Mesenchymal stem cell (in vitro differentiated cells and primary cell): ENCODE data around the gene MAP3K20.
A peak's percentile ranks its signal among the peaks of the same experiment; 100 is the strongest.

Experiments
- DNase-seq: peaks from one replicate; pipeline ENCODE4 v3.0.0-alpha.2; 2013
- H2AFZ ChIP-seq: one replicate; pipeline ENCODE4 v1.6.1; 2013; ENCODE audit warnings: low read depth, mild to moderate bottlenecking, control low read depth, inconsistent platforms, low read length, moderate library complexity
- H2AK5ac ChIP-seq: 2 replicates; pipeline ENCODE4 v1.6.1; 2013; ENCODE audit warnings: low read length, moderate library complexity, mild to moderate bottlenecking, inconsistent platforms; ENCODE audit not compliant: severe bottlenecking
- H2BK120ac ChIP-seq: one replicate; pipeline ENCODE4 v1.6.1; 2013; ENCODE audit warnings: low read depth, mild to moderate bottlenecking, inconsistent platforms, low read length, moderate library complexity
- H2BK12ac ChIP-seq, 2 experiments: one replicate each; pipeline ENCODE4 v1.6.1; 2013; ENCODE audit warnings: inconsistent platforms in 2 of 2, low read length in 2 of 2, mild to moderate bottlenecking in 2 of 2, moderate library complexity in 2 of 2, control low read depth in 1 of 2
- H2BK15ac ChIP-seq: one replicate; pipeline ENCODE4 v1.6.1; 2013; ENCODE audit warnings: mild to moderate bottlenecking, low read depth, inconsistent platforms; ENCODE audit not compliant: poor library complexity, severe bottlenecking
- H2BK5ac ChIP-seq: 2 replicates; pipeline ENCODE4 v1.6.1; 2013; ENCODE audit warnings: low read depth, mild to moderate bottlenecking, low read length, control low read depth, inconsistent platforms; ENCODE audit not compliant: poor library complexity, severe bottlenecking
- H3K14ac ChIP-seq, 2 experiments: one replicate each; pipeline ENCODE4 v1.6.1; 2013; ENCODE audit warnings: inconsistent platforms in 2 of 2, low read length in 2 of 2, control low read depth in 1 of 2, mild to moderate bottlenecking in 1 of 2, moderate library complexity in 1 of 2
- H3K18ac ChIP-seq, 2 experiments: one replicate each; pipeline ENCODE4 v1.6.1; 2013; ENCODE audit warnings: inconsistent platforms in 2 of 2, low read length in 2 of 2, control low read depth in 1 of 2, low read depth in 1 of 2, mild to moderate bottlenecking in 1 of 2
- H3K23ac ChIP-seq, 2 experiments: one replicate each; pipeline ENCODE4 v1.6.1; 2013; ENCODE audit warnings: inconsistent platforms in 2 of 2, low read length in 2 of 2, mild to moderate bottlenecking in 2 of 2, moderate library complexity in 2 of 2, control low read depth in 1 of 2
- H3K27ac ChIP-seq: 2 replicates; pipeline ENCODE4 v1.5.1; 2013; ENCODE audit warnings: mild to moderate bottlenecking, moderate library complexity, low read length, control low read depth, inconsistent platforms; ENCODE audit not compliant: poor library complexity, severe bottlenecking
- H3K27me3 ChIP-seq, 2 experiments: 2 replicates each; pipeline versions ENCODE4 v1.6.1 to v1.7.0; 2013; ENCODE audit warnings: low read length in 2 of 2, mild to moderate bottlenecking in 2 of 2, moderate library complexity in 2 of 2, control low read depth in 1 of 2, inconsistent platforms in 1 of 2; ENCODE audit not compliant: control insufficient read depth in 1 of 2, insufficient read depth in 1 of 2
- H3K36me3 ChIP-seq, 2 experiments: 2 replicates each; pipeline versions ENCODE4 v1.6.1 to v1.7.0; 2013; ENCODE audit warnings: low read length in 2 of 2, control low read depth in 1 of 2, inconsistent platforms in 1 of 2, low read depth in 1 of 2, mild to moderate bottlenecking in 1 of 2; ENCODE audit not compliant: insufficient read depth in 2 of 2, control insufficient read depth in 1 of 2
- H3K4ac ChIP-seq, 2 experiments: one replicate each; pipeline ENCODE4 v1.6.1; 2013; ENCODE audit warnings: inconsistent platforms in 2 of 2, low read length in 2 of 2, mild to moderate bottlenecking in 2 of 2, moderate library complexity in 2 of 2, control low read depth in 1 of 2, low read depth in 1 of 2
- H3K4me1 ChIP-seq: 2 replicates; pipeline ENCODE4 v1.6.1; 2013; ENCODE audit warnings: low read depth, low read length, control low read depth; ENCODE audit not compliant: control insufficient read depth, insufficient read depth
- H3K4me2 ChIP-seq: 2 replicates; pipeline ENCODE4 v1.6.1; 2013; ENCODE audit warnings: low read length, mild to moderate bottlenecking, inconsistent platforms; ENCODE audit not compliant: poor library complexity, severe bottlenecking
- H3K4me3 ChIP-seq, 2 experiments: 2 replicates each; pipeline versions ENCODE4 v1.5.1 to v1.7.0; 2013; ENCODE audit warnings: low read length in 2 of 2, mild to moderate bottlenecking in 2 of 2, control low read depth in 1 of 2, low read depth in 1 of 2; ENCODE audit not compliant: insufficient read depth in 1 of 2
- H3K79me1 ChIP-seq: replicated peaks from 2 replicates; pipeline ENCODE4 v1.6.1; 2013; ENCODE audit warnings: mild to moderate bottlenecking, control low read depth, low read length, inconsistent platforms; ENCODE audit not compliant: poor library complexity, severe bottlenecking
- H3K9ac ChIP-seq: 2 replicates; pipeline ENCODE4 v1.7.0; 2013; ENCODE audit warnings: mild to moderate bottlenecking, low read length, moderate library complexity
- H3K9me3 ChIP-seq: 2 replicates; pipeline ENCODE4 v1.7.0; 2013; ENCODE audit warnings: mild to moderate bottlenecking, low read length; ENCODE audit not compliant: control insufficient read depth
- H4K8ac ChIP-seq: one replicate; pipeline ENCODE4 v1.6.1; 2013; ENCODE audit warnings: inconsistent platforms, mild to moderate bottlenecking, low read length, moderate library complexity
- H4K91ac ChIP-seq: one replicate; pipeline ENCODE4 v1.6.1; 2013; ENCODE audit warnings: mild to moderate bottlenecking, low read length, inconsistent platforms
- WGBS: methylation state at CpG from one replicate; pipeline ENCODE4 v1.1.7; 2013; ENCODE audit warnings: mixed read lengths; 5-methylcytosine and 5-hydroxymethylcytosine counted together

Gene MAP3K20

DNA sequence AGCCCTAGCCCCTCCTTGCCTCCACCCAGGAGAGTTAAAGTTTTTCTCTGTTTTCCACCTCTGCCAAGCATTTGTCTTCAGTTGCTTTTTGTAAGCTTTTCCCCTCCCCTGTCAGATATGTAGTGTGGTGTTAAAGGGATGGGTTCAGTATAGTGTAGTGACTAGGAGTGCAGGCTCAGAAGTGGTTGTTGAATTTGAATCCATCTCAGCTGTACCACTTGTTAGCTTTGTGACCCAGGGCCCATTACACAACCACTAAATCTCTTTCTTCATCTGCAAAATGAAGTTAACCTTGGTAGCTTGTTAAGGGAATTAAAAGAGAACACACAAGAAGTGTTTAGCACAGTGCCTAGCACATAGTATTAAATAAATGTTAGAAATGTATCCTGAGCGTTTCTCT is 56.9 kb downstream of the MAP3K20 start:
- no peaks in the 10 kb centered on the region for H3K27me3 ChIP-seq
- no peak overlapping the region for H3K4me2 ChIP-seq
- no peak overlapping the region for H3K18ac ChIP-seq
- no peak overlapping the region for H2BK15ac ChIP-seq
- H3K4me1 ChIP-seq = no peaks in the 10 kb centered on the region
- no peak overlapping the region for H2AFZ ChIP-seq
- no peak overlapping the region for H3K27ac ChIP-seq
- no peak overlapping the region for H3K4ac ChIP-seq
- no peak overlapping the region for H2BK5ac ChIP-seq
- H3K4me3 ChIP-seq = no peak overlapping the region
- H2BK120ac ChIP-seq = no peak overlapping the region
- no peak overlapping the region for H3K14ac ChIP-seq
- WGBS = no CpG with 5 or more reads among the region's 1 CpG
- no peak overlapping the region for H3K9ac ChIP-seq
- no peak overlapping the region for H2AK5ac ChIP-seq
- H4K8ac ChIP-seq = no peak overlapping the region
- peaks cover 0 to 4% of the 10 kb centered on the region in 2 experiments for H3K36me3 ChIP-seq
- H3K23ac ChIP-seq = no peak overlapping the region
- no peak overlapping the region for H2BK12ac ChIP-seq
- peaks cover 6% of the 10 kb centered on the region for H3K79me1 ChIP-seq
- no peak overlapping the region for H4K91ac ChIP-seq
- DNase-seq = no peak
- no peaks in the 10 kb centered on the region for H3K9me3 ChIP-seq

DNA sequence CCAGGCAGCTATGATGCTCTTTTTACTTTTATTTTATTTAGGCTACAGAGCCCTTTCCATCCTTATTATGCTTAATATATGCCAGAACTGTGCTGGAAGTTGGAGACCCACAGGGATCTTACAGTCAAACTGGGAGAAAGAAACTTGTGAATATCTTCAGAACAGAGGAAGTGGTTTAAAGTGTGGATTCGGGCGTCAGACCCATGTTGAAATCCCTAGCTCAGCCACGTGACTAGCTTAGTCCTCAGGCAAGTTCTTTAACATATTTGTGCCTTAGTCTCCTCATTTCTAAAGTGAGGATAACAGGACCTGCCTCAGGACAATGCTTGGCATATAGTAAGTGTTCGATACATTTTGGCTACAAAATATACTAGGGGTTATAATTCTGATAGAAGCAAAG is 59.1 kb downstream of the MAP3K20 start:
- 79% methylated on average over 3 of the region's 4 CpGs for WGBS
- H3K27ac ChIP-seq = no peak overlapping the region
- no peak overlapping the region for H4K8ac ChIP-seq
- H3K79me1 ChIP-seq = peaks cover 8% of the 10 kb centered on the region
- H3K9me3 ChIP-seq = no peaks in the 10 kb centered on the region
- H3K27me3 ChIP-seq = no peaks in the 10 kb centered on the region
- no peak overlapping the region for H3K4me3 ChIP-seq
- H3K9ac ChIP-seq = no peak overlapping the region
- H2BK120ac ChIP-seq = no peak overlapping the region
- no peak overlapping the region for H3K4ac ChIP-seq
- H2BK12ac ChIP-seq = no peak overlapping the region
- peak; percentile 31 for DNase-seq
- H2BK5ac ChIP-seq = no peak overlapping the region
- no peak overlapping the region for H2BK15ac ChIP-seq
- H3K14ac ChIP-seq = no peak overlapping the region
- H3K23ac ChIP-seq = no peak overlapping the region
- H3K4me1 ChIP-seq = no peaks in the 10 kb centered on the region
- no peak overlapping the region for H3K4me2 ChIP-seq
- no peak overlapping the region for H4K91ac ChIP-seq
- H3K36me3 ChIP-seq = no peaks in the 10 kb centered on the region
- H2AK5ac ChIP-seq = no peak overlapping the region
- no peak overlapping the region for H2AFZ ChIP-seq
- H3K18ac ChIP-seq = no peak overlapping the region

DNA sequence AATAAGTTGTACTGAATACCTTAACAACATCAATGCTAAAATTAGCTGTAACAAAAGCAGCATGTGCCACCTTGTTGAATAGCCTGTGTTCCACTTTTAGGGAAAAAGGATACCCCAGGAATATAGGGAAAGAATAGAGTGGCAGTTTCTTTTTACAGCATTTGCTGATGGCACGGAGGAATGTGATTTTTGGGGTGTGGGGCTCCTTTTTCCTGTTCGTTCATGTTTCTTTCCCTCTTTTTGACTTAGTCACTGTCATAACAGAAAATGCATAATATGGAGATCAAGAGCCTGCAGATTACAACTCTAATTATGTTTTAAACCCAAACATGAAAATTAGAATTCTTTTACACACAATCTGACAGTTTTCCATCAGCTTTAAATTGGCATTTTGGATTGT is 60.4 kb downstream of the MAP3K20 start:
- Histone ChIP-seq H3K4me2 (no peak overlapping the region), H2BK15ac (no peak overlapping the region), H4K8ac (no peak overlapping the region), H3K18ac (no peak overlapping the region), H3K4ac (no peak overlapping the region), H3K9me3 (peaks cover 3% of the 10 kb centered on the region), H3K14ac (no peak overlapping the region), H3K4me3 (peak overlapping the region in 1 of 2 experiments; percentile 3), H2BK12ac (no peak overlapping the region), H3K79me1 (peaks cover 10% of the 10 kb centered on the region), H2BK5ac (no peak overlapping the region), H4K91ac (no peak overlapping the region), H3K27ac (no peak overlapping the region), H3K23ac (no peak overlapping the region), H3K4me1 (no peaks in the 10 kb centered on the region), H2BK120ac (no peak overlapping the region), H2AK5ac (no peak overlapping the region), H3K27me3 (no peaks in the 10 kb centered on the region), H3K36me3 (peaks cover 0 to 4% of the 10 kb centered on the region in 2 experiments), H2AFZ (no peak overlapping the region), H3K9ac (peak overlapping the region; percentile 58)
- WGBS = 100% methylated on average over 1 of the region's 2 CpGs
- no peak for DNase-seq

DNA sequence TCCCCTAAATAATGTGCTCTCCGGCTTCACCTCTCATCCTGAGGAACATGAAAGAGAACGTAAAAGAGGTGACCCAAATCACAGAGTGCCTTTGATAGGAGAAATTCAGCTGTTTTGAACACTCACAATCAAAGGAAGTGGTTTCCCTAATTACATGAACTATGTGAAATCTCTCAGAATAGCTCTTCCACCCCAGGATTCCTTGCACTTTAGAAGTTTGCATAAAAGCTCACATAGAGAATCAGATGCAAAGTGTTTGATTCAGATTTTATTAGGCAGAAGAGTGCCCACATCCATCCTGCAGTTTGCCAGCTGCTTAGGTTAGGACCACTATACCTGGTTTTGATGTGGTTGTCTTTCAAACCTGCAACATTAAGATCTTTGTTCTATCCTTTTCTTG is 61.0 kb downstream of the MAP3K20 start:
- peaks cover 9% of the 10 kb centered on the region for H3K9me3 ChIP-seq
- no peak overlapping the region for H2BK12ac ChIP-seq
- H3K36me3 ChIP-seq = peaks cover 0 to 4% of the 10 kb centered on the region in 2 experiments
- H3K4me3 ChIP-seq = peak overlapping the region in 1 of 2 experiments; percentile 3
- H3K4me1 ChIP-seq = no peaks in the 10 kb centered on the region
- H3K27ac ChIP-seq = no peak overlapping the region
- 93% methylated on average over 2 of the region's 2 CpGs for WGBS
- no peak overlapping the region for H2BK15ac ChIP-seq
- no peak overlapping the region for H2AK5ac ChIP-seq
- peak overlapping the region; percentile 58 for H3K9ac ChIP-seq
- H3K27me3 ChIP-seq = no peaks in the 10 kb centered on the region
- no peak overlapping the region for H3K4ac ChIP-seq
- H4K91ac ChIP-seq = no peak overlapping the region
- no peak overlapping the region for H3K14ac ChIP-seq
- no peak overlapping the region for H3K23ac ChIP-seq
- H3K79me1 ChIP-seq = peaks cover 10% of the 10 kb centered on the region
- no peak overlapping the region for H2BK120ac ChIP-seq
- DNase-seq = no peak
- H3K18ac ChIP-seq = no peak overlapping the region
- no peak overlapping the region for H4K8ac ChIP-seq
- H3K4me2 ChIP-seq = no peak overlapping the region
- H2BK5ac ChIP-seq = no peak overlapping the region
- no peak overlapping the region for H2AFZ ChIP-seq
